ENCODE data around the gene LTBR. TPM values are rescaled to one million over a fixed set of nuclear protein-coding genes. Genes with fewer than 3 reads are reported as not detected.

Gene LTBR
- total and polyA plus RNA-seq, 2 of the 4 experiments (the other 2 are of a cell fraction): 19.7 to 62.5 TPM

- no peak overlapping the region for H2AFZ ChIP-seq (replicated peaks; ENCODE audit: low read length, poor library complexity)
- no peaks in the 10 kb centered on the region for H3K9me3 ChIP-seq (ENCODE audit: control insufficient read depth, insufficient read depth, low read length)
- TF ChIP-seq RAD21 (IDR thresholded peaks at IDR 0.05; ENCODE audit: low read length) (no peak), MAZ (IDR thresholded peaks at IDR 0.05; ENCODE audit: borderline replicate concordance, low read depth, low read length) (no peak), MXI1 (IDR thresholded peaks at IDR 0.05; ENCODE audit: borderline replicate concordance, low read depth, low read length) (no peak), POLR2A (IDR thresholded peaks at IDR 0.05; ENCODE audit: low read depth, low read length) (no peak)
- H2BK5ac ChIP-seq (ENCODE audit: low read depth, low read length, poor library complexity, severe bottlenecking): no peak overlapping the region
- no peak overlapping the region for H2AK9ac ChIP-seq (replicated peaks; ENCODE audit: low read depth, low read length, poor library complexity)
- H4K5ac ChIP-seq (ENCODE audit: low read depth, low read length): no peak overlapping the region
- no peak overlapping the region for H3K14ac ChIP-seq (replicated peaks; ENCODE audit: low read depth, low read length)
- DNase-seq (peak; percentile 56), ATAC-seq (ENCODE audit: low read depth) (no peak)
- peaks cover 5% of the 10 kb centered on the region; the same call in 1 of the 2 replicates for H3K36me3 ChIP-seq (ENCODE audit: control insufficient read depth, insufficient read depth, low read length)
- H3K18ac ChIP-seq (ENCODE audit: low read depth, low read length): no peak overlapping the region
- peak overlapping the region; percentile 11; the same call in 1 of the 2 replicates for H2AK5ac ChIP-seq (ENCODE audit: low read depth, low read length)
- BruUV-seq (replicated peaks): no TSS peak
- H2BK15ac ChIP-seq (ENCODE audit: low read depth, low read length): no peak overlapping the region
- no peak overlapping the region for H3K9ac ChIP-seq (ENCODE audit: low read depth, low read length)
- no peak overlapping the region for H3K4me2 ChIP-seq (ENCODE audit: low read depth, low read length)
- no peak overlapping the region for H3K4ac ChIP-seq (ENCODE audit: low read depth, low read length)
- no peak overlapping the region for H3K56ac ChIP-seq (ENCODE audit: extremely low read depth, insufficient read depth, low read length)
- peaks cover 29% of the 10 kb centered on the region for H3K9me1 ChIP-seq (ENCODE audit: insufficient read depth, low read length)
- in situ Hi-C loops (cut with MboI; ENCODE audit: low sequenced_read_pairs): no loop called here
- no peak overlapping the region for H3K4me3 ChIP-seq (ENCODE audit: insufficient read depth, low read depth, low read length)
- H2BK120ac ChIP-seq (ENCODE audit: low read depth, low read length): no peak overlapping the region
- H4K8ac ChIP-seq (ENCODE audit: low read depth in 2 of 2, low read length in 2 of 2): no peak overlapping the region
- peak overlapping the region; percentile 48; the same call in 1 of the 2 replicates for H2BK20ac ChIP-seq (ENCODE audit: low read depth, low read length)
- H3K27ac ChIP-seq (ENCODE audit: insufficient read depth, low read length): no peak overlapping the region
- intact Hi-C loops (cut with micrococcal nuclease): no loop called here
- no peaks in the 10 kb centered on the region for H3K27me3 ChIP-seq (ENCODE audit: control insufficient read depth, insufficient read depth, low read length)
- ChIA-PET POLR2A (ENCODE audit: unreplicated experiment) (no interaction called here), CTCF (no interaction called here)
- no peak overlapping the region for H3K23ac ChIP-seq (ENCODE audit: low read depth, low read length)
- 100% methylated on average over 1 of the region's 14 CpGs; no CpG with 5 or more reads in 1 of the 2 experiments for WGBS, 2 experiments (ENCODE audit: extremely low coverage in 2 of 2, insufficient read length in 1 of 2)
- peaks cover 4% of the 10 kb centered on the region; the same call in 1 of the 2 replicates for H4K20me1 ChIP-seq (ENCODE audit: insufficient read depth, low read length)
- no peak overlapping the region for H4K91ac ChIP-seq (ENCODE audit: insufficient read depth, low read depth, low read length)
- peaks cover 19 to 26% of the 10 kb centered on the region in 2 experiments; a peak in 3 of 4 replicates for H3K79me1 ChIP-seq (ENCODE audit: low read depth in 1 of 2, low read length in 2 of 2)
- peaks cover 31% of the 10 kb centered on the region for H3K4me1 ChIP-seq (ENCODE audit: control insufficient read depth, insufficient read depth, low read length)
- dilution Hi-C loops (cut with HindIII; ENCODE audit: low sequenced_read_pairs, unreplicated experiment): no loop called here
These were observed 3.5 kb upstream of the LTBR start for GRCh38 chr12:6380141-6381121.
